GM23338 (cell line): ENCODE measurements around the gene AHNAK2. TPM values are rescaled to one million over a fixed set of nuclear protein-coding genes. Genes with fewer than 3 reads are reported as not detected.

ENCODE experiments used
- ATAC-seq: fragments of 200-7000 bp; cut with Tn5 transposase; 3 replicates; pipeline ENCODE4 v1.9.1; 2020
- DNase-seq: peaks from one replicate; pipeline ENCODE4 v3.0.0-alpha.2; 2015; ENCODE audit warnings: low spot score
- H2AFZ ChIP-seq: fragments of 200-600 bp; sonication (generic); 2 replicates; pipeline ENCODE4 v1.8.0; 2016; ENCODE audit warnings: antibody characterized with exemption, mild to moderate bottlenecking, moderate library complexity
- H3F3A ChIP-seq: fragments of 200-600 bp; sonication (generic); replicated peaks from 2 replicates; pipeline ENCODE4 v1.8.0; 2017; ENCODE audit warnings: antibody characterized with exemption, mixed run types, low read depth
- H3K27ac ChIP-seq: fragments of 200-600 bp; sonication (generic); 2 replicates; pipeline ENCODE4 v1.6.1; 2016; ENCODE audit warnings: low read depth
- H3K27me3 ChIP-seq: fragments of 200-600 bp; sonication (generic); 2 replicates; pipeline ENCODE4 v1.8.0; 2016; ENCODE audit warnings: mild to moderate bottlenecking, mixed run types, moderate library complexity; ENCODE audit not compliant: insufficient read depth
- H3K36me3 ChIP-seq: fragments of 200-600 bp; sonication (generic); 2 replicates; pipeline ENCODE4 v1.8.0; 2016; ENCODE audit warnings: mild to moderate bottlenecking; ENCODE audit not compliant: insufficient read depth
- H3K4me1 ChIP-seq: fragments of 200-600 bp; sonication (generic); 2 replicates; pipeline ENCODE4 v1.8.0; 2016; ENCODE audit warnings: mild to moderate bottlenecking, moderate library complexity; ENCODE audit not compliant: insufficient read depth
- H3K4me2 ChIP-seq: fragments of 200-600 bp; sonication (generic); 2 replicates; pipeline ENCODE4 v1.7.1; 2017; ENCODE audit warnings: mixed run types
- H3K4me3 ChIP-seq: fragments of 200-600 bp; sonication (generic); 2 replicates; pipeline ENCODE4 v1.6.1; 2016; ENCODE audit warnings: mixed run types
- H3K79me2 ChIP-seq: fragments of 200-600 bp; sonication (generic); replicated peaks from 2 replicates; pipeline ENCODE4 v1.8.0; 2017; ENCODE audit warnings: mild to moderate bottlenecking; ENCODE audit not compliant: insufficient read depth
- H3K9me2 ChIP-seq: fragments of 200-600 bp; sonication (generic); 2 replicates; pipeline ENCODE4 v1.8.0; 2017; ENCODE audit not compliant: insufficient read depth
- H4K20me1 ChIP-seq: fragments of 200-600 bp; sonication (generic); replicated peaks from 2 replicates; pipeline ENCODE4 v1.8.0; 2017; ENCODE audit warnings: mild to moderate bottlenecking; ENCODE audit not compliant: insufficient read depth
- H3K27ac Mint-ChIP-seq: 2 replicates; pipeline ENCODE4 v1.8.0; 2020; ENCODE audit warnings: inconsistent platforms, mild to moderate bottlenecking, moderate library complexity, mixed read lengths
- H3K27me3 Mint-ChIP-seq: 3 replicates; pipeline ENCODE4 v1.8.0; 2022; ENCODE audit warnings: low read depth, mild to moderate bottlenecking, moderate library complexity, mixed read lengths, inconsistent platforms; ENCODE audit not compliant: insufficient read depth, poor library complexity
- H3K36me3 Mint-ChIP-seq: 3 replicates; pipeline ENCODE4 v1.8.0; 2021; ENCODE audit warnings: low read depth, mild to moderate bottlenecking, inconsistent platforms, moderate library complexity, mixed read lengths
- H3K4me1 Mint-ChIP-seq: 3 replicates; pipeline ENCODE4 v1.8.0; 2020; ENCODE audit warnings: mild to moderate bottlenecking, inconsistent platforms, mixed read lengths
- H3K4me3 Mint-ChIP-seq: 3 replicates; pipeline ENCODE4 v1.8.0; 2021; ENCODE audit warnings: moderate library complexity, mild to moderate bottlenecking, inconsistent platforms, mixed read lengths
- H3K9me3 Mint-ChIP-seq: 3 replicates; pipeline ENCODE4 v1.8.0; 2020; ENCODE audit warnings: moderate library complexity, mild to moderate bottlenecking, inconsistent platforms, mixed read lengths
- JUNB ChIP-seq: IDR thresholded peaks from one replicate; pipeline ENCODE4 v1.6.1; 2016; ENCODE audit warnings: antibody characterized with exemption; ENCODE audit not compliant: unreplicated experiment
- ZNF462 ChIP-seq: fragments of 250-450 bp; sonication (Bioruptor Pico); IDR thresholded peaks from 2 replicates; pipeline ENCODE4 v1.5.0; 2020; ENCODE audit warnings: mild to moderate bottlenecking, moderate library complexity
- polyA plus RNA-seq: library from polyadenylated mRNA; unstranded; fragments of >200 nt; fragmentation: Nextera tagmentation; extraction: Ambion mirVana; gene quantifications from 2 replicates; pipeline ENCODE4 v1.2.1, GENCODE V29; 2016
- total RNA-seq: library from RNA; depleted of rRNA; stranded (reverse); fragments of >200 nt; shearing (Covaris generic); gene quantifications from 2 replicates; pipeline ENCODE4 v1.2.3, GENCODE V29; 2014
- TF ChIP-seq, protein P1 (sequence below), 2 experiments: fragments of 200-600 bp in 1 of 2; sonication (generic) in 1 of 2; conservative IDR thresholded peaks; 2 replicates each; pipeline versions ENCODE4 v1.5.1 to v1.6.1; 2016 to 2017; ENCODE audit warnings: antibody characterized with exemption in 2 of 2, low read depth in 2 of 2, mild to moderate bottlenecking in 2 of 2, moderate library complexity in 1 of 2
- TF ChIP-seq, protein P2 (sequence below): IDR thresholded peaks from one replicate; pipeline ENCODE4 v1.6.1; 2018; ENCODE audit warnings: antibody characterized with exemption; ENCODE audit not compliant: unreplicated experiment

The AHNAK2 gene
- total and polyA plus RNA-seq, 2 experiments from 2014 or later = 1.1 to 2.6 TPM

GRCh38 chr14:104966981-104967385 lies 11.2 kb downstream of the AHNAK2 start (continued):
- TF ChIP-seq, protein P1, sequence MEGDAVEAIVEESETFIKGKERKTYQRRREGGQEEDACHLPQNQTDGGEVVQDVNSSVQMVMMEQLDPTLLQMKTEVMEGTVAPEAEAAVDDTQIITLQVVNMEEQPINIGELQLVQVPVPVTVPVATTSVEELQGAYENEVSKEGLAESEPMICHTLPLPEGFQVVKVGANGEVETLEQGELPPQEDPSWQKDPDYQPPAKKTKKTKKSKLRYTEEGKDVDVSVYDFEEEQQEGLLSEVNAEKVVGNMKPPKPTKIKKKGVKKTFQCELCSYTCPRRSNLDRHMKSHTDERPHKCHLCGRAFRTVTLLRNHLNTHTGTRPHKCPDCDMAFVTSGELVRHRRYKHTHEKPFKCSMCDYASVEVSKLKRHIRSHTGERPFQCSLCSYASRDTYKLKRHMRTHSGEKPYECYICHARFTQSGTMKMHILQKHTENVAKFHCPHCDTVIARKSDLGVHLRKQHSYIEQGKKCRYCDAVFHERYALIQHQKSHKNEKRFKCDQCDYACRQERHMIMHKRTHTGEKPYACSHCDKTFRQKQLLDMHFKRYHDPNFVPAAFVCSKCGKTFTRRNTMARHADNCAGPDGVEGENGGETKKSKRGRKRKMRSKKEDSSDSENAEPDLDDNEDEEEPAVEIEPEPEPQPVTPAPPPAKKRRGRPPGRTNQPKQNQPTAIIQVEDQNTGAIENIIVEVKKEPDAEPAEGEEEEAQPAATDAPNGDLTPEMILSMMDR (conservative IDR thresholded peaks at IDR 0.05; ENCODE audit: low read depth in 2 of 2) = no peak
- TF ChIP-seq, protein P2, sequence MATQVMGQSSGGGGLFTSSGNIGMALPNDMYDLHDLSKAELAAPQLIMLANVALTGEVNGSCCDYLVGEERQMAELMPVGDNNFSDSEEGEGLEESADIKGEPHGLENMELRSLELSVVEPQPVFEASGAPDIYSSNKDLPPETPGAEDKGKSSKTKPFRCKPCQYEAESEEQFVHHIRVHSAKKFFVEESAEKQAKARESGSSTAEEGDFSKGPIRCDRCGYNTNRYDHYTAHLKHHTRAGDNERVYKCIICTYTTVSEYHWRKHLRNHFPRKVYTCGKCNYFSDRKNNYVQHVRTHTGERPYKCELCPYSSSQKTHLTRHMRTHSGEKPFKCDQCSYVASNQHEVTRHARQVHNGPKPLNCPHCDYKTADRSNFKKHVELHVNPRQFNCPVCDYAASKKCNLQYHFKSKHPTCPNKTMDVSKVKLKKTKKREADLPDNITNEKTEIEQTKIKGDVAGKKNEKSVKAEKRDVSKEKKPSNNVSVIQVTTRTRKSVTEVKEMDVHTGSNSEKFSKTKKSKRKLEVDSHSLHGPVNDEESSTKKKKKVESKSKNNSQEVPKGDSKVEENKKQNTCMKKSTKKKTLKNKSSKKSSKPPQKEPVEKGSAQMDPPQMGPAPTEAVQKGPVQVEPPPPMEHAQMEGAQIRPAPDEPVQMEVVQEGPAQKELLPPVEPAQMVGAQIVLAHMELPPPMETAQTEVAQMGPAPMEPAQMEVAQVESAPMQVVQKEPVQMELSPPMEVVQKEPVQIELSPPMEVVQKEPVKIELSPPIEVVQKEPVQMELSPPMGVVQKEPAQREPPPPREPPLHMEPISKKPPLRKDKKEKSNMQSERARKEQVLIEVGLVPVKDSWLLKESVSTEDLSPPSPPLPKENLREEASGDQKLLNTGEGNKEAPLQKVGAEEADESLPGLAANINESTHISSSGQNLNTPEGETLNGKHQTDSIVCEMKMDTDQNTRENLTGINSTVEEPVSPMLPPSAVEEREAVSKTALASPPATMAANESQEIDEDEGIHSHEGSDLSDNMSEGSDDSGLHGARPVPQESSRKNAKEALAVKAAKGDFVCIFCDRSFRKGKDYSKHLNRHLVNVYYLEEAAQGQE = no peak

DNA sequence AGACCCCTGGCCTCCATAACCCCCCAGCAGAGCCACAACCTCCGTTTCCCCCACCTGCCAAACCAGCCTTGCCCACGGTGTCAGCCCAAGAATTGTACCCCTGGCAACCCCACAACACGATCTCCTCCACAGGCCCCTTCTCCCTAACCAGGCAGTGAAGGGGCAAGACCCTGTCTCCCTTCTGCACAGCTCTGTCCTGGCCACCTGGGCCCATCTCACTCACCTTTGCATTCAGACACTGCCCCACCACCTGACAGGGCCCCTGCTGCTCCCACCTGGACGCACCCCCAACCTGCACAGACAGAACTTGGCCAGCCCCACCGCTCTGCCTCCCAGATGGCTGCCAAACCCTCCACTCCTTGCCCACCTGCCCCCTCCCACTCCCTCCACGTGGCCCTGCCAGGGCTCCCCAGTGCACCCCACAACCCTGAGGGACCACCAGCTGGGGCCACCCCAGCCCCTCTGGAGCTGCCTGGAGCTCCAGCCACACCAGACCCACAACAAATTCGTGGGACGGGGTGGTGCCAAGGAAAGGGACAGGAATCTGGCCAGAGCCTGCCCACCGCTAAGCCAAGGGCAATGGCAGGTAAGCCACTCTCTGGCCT lies 11.8 kb downstream of the AHNAK2 start:
- DNase-seq (no peak), ATAC-seq (no peak)
- Histone ChIP-seq H3K79me2 (no peaks in the 10 kb centered on the region), H3K27me3 (no peaks in the 10 kb centered on the region), H3K9me2 (no peaks in the 10 kb centered on the region), H2AFZ (no peak overlapping the region), H4K20me1 (no peaks in the 10 kb centered on the region), H3F3A (no peaks in the 10 kb centered on the region), H3K4me2 (no peak overlapping the region), H3K4me1 (peaks cover 13% of the 10 kb centered on the region; the same call in 1 of the 2 replicates), H3K36me3 (no peaks in the 10 kb centered on the region), H3K4me3 (no peak overlapping the region), H3K27ac (no peak overlapping the region)
- H3K27me3 Mint-ChIP-seq = peaks cover 15% of the 10 kb centered on the region
- no peaks in the 10 kb centered on the region for H3K9me3 Mint-ChIP-seq
- no peaks in the 10 kb centered on the region for H3K36me3 Mint-ChIP-seq
- no peak overlapping the region for H3K27ac Mint-ChIP-seq
- TF ChIP-seq ZNF462 (no peak), JUNB (no peak)
- H3K4me1 Mint-ChIP-seq = peaks cover 10% of the 10 kb centered on the region; the same call in 2 of the 3 replicates
- no peak overlapping the region for H3K4me3 Mint-ChIP-seq
